Smooth muscle cell (in vitro differentiated cells): ENCODE measurements around the gene RPP25. TPM values are rescaled to one million over a fixed set of nuclear protein-coding genes. Genes with fewer than 3 reads are reported as not detected.

Experiments used
- DNase-seq: peaks from one replicate; lab custom pipeline; 2025; ENCODE audit not compliant: unreplicated experiment; lab: John Stamatoyannopoulos, UW
- H2AFZ ChIP-seq: fragments of 200-600 bp; sonication (generic); 2 replicates; pipeline ENCODE4 v1.6.0; 2016; ENCODE audit warnings: antibody characterized with exemption, low read depth, mild to moderate bottlenecking
- H3F3A ChIP-seq: fragments of 200-600 bp; sonication (generic); 2 replicates; pipeline ENCODE4 v1.6.0; 2017; ENCODE audit warnings: antibody characterized with exemption, low read depth
- H3K27ac ChIP-seq: fragments of 200-600 bp; sonication (generic); 2 replicates; pipeline ENCODE4 v1.5.1; 2016; ENCODE audit warnings: low read depth, mild to moderate bottlenecking
- H3K27me3 ChIP-seq: fragments of 200-600 bp; sonication (generic); 2 replicates; pipeline ENCODE4 v1.6.1; 2016; ENCODE audit warnings: low read depth, mild to moderate bottlenecking
- H3K36me3 ChIP-seq: fragments of 200-600 bp; sonication (generic); 2 replicates; pipeline ENCODE4 v1.5.1; 2016; ENCODE audit warnings: low read depth
- H3K4me1 ChIP-seq: fragments of 200-600 bp; sonication (generic); 2 replicates; pipeline ENCODE4 v1.5.1; 2016; ENCODE audit warnings: low read depth
- H3K4me2 ChIP-seq: fragments of 200-600 bp; sonication (generic); 2 replicates; pipeline ENCODE4 v1.6.0; 2016; ENCODE audit warnings: mild to moderate bottlenecking
- H3K4me3 ChIP-seq: fragments of 200-600 bp; sonication (generic); 2 replicates; pipeline ENCODE4 v1.5.1; 2016; ENCODE audit warnings: mild to moderate bottlenecking
- H3K79me2 ChIP-seq: fragments of 200-600 bp; sonication (generic); 2 replicates; pipeline ENCODE4 v1.6.0; 2016; ENCODE audit warnings: low read depth, mild to moderate bottlenecking
- H3K9ac ChIP-seq: fragments of 200-600 bp; sonication (generic); 2 replicates; pipeline ENCODE4 v1.6.0; 2016; ENCODE audit warnings: low read depth
- H3K9me3 ChIP-seq: fragments of 200-600 bp; sonication (generic); replicated peaks from 2 replicates; pipeline ENCODE4 v1.5.1; 2016; ENCODE audit warnings: low read depth
- H4K20me1 ChIP-seq: fragments of 200-600 bp; sonication (generic); 2 replicates; pipeline ENCODE4 v1.6.0; 2016; ENCODE audit warnings: low read depth
- WGBS: methylation state at CpG from one replicate; pipeline ENCODE4 v1.1.7; 2016; ENCODE audit warnings: low lambda C conversion rate; 5-methylcytosine and 5-hydroxymethylcytosine counted together
- polyA plus RNA-seq: library from polyadenylated mRNA; unstranded; fragments of >200 nt; fragmentation: Nextera tagmentation; extraction: Ambion mirVana; gene quantifications from 2 replicates; pipeline ENCODE4 v1.2.1, GENCODE V29; 2016
- total RNA-seq: library from RNA; depleted of rRNA; stranded (reverse); fragments of >200 nt; gene quantifications from 2 replicates; pipeline ENCODE4 v1.2.3, GENCODE V29; 2014
- TF ChIP-seq, protein P1 (sequence below): fragments of 200-600 bp; sonication (generic); IDR thresholded peaks from 2 replicates; pipeline ENCODE4 v1.5.1; 2017; ENCODE audit warnings: borderline replicate concordance, mild to moderate bottlenecking, antibody characterized with exemption; ENCODE audit not compliant: insufficient read depth, poor library complexity, severe bottlenecking

The RPP25 gene
- total and polyA plus RNA-seq, 2 experiments from 2014 or later = 8.7 to 26.2 TPM

- H3F3A ChIP-seq = peaks cover 11% of the 10 kb centered on the region
- H3K27me3 ChIP-seq = peaks cover 6% of the 10 kb centered on the region
- WGBS = 1% methylated on average over 17 of the region's 28 CpGs
- no peaks in the 10 kb centered on the region for H3K9me3 ChIP-seq
- no peaks in the 10 kb centered on the region for H3K79me2 ChIP-seq
- H3K9ac ChIP-seq = no peak overlapping the region
- peaks cover 8% of the 10 kb centered on the region for H4K20me1 ChIP-seq
- TF ChIP-seq, protein P1, sequence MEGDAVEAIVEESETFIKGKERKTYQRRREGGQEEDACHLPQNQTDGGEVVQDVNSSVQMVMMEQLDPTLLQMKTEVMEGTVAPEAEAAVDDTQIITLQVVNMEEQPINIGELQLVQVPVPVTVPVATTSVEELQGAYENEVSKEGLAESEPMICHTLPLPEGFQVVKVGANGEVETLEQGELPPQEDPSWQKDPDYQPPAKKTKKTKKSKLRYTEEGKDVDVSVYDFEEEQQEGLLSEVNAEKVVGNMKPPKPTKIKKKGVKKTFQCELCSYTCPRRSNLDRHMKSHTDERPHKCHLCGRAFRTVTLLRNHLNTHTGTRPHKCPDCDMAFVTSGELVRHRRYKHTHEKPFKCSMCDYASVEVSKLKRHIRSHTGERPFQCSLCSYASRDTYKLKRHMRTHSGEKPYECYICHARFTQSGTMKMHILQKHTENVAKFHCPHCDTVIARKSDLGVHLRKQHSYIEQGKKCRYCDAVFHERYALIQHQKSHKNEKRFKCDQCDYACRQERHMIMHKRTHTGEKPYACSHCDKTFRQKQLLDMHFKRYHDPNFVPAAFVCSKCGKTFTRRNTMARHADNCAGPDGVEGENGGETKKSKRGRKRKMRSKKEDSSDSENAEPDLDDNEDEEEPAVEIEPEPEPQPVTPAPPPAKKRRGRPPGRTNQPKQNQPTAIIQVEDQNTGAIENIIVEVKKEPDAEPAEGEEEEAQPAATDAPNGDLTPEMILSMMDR = peak; percentile 5
- H2AFZ ChIP-seq = peak overlapping the region; percentile 78
- H3K4me1 ChIP-seq = peaks cover 23% of the 10 kb centered on the region
- H3K4me2 ChIP-seq = peak overlapping the region; percentile 96
- H3K4me3 ChIP-seq = peak overlapping the region; percentile 60
- no peaks in the 10 kb centered on the region for H3K36me3 ChIP-seq
- H3K27ac ChIP-seq = no peak overlapping the region
- DNase-seq = peak; percentile 32
These were observed 1.8 kb upstream of the RPP25 start for GRCh38 chr15:74958320-74958907.

GRCh38 chr15:74957476-74958035 is 984 bp upstream of the RPP25 start:
- Histone ChIP-seq H4K20me1 (peaks cover 12% of the 10 kb centered on the region), H2AFZ (peak overlapping the region; percentile 80), H3K9me3 (no peaks in the 10 kb centered on the region), H3F3A (peaks cover 11% of the 10 kb centered on the region), H3K27ac (peak overlapping the region; percentile 81), H3K27me3 (peaks cover 6% of the 10 kb centered on the region), H3K4me1 (peaks cover 23% of the 10 kb centered on the region), H3K9ac (peak overlapping the region; percentile 67), H3K79me2 (no peaks in the 10 kb centered on the region), H3K4me2 (peak overlapping the region; percentile 96), H3K4me3 (peak overlapping the region; percentile 60), H3K36me3 (no peaks in the 10 kb centered on the region)
- DNase-seq = no peak
- WGBS = 5% methylated on average over 28 of the region's 28 CpGs
- TF ChIP-seq, protein P1 = no peak

- Histone ChIP-seq H3K36me3 (no peaks in the 10 kb centered on the region), H3K27me3 (peaks cover 6% of the 10 kb centered on the region), H3K27ac (peak overlapping the region; percentile 68), H3K9me3 (no peaks in the 10 kb centered on the region), H3K9ac (peak overlapping the region; percentile 17), H3F3A (peaks cover 18% of the 10 kb centered on the region), H3K4me2 (peak overlapping the region; percentile 96), H3K79me2 (no peaks in the 10 kb centered on the region), H3K4me3 (peak overlapping the region; percentile 60), H2AFZ (peak overlapping the region; percentile 80), H4K20me1 (peaks cover 23% of the 10 kb centered on the region), H3K4me1 (peaks cover 23% of the 10 kb centered on the region)
- peak; percentile 62 for DNase-seq
- TF ChIP-seq, protein P1 = peak; percentile 22
- 4% methylated on average over 88 of the region's 88 CpGs for WGBS
These were observed 550 bp downstream of the RPP25 start for GRCh38 chr15:74955796-74956647.
